Peyer's patch (tissue), 4 donors: ENCODE results near the gene NELL1.

ENCODE experiments used
- CTCF ChIP-seq, 6 experiments: fragments of 450-650 bp in 4 of 6; fragments of 200-600 bp in 2 of 6; sonication (generic) in 1 of 6; IDR thresholded peaks; one replicate each; pipeline ENCODE4 v1.5.1; 2017 to 2019; ENCODE audit warnings: antibody characterized with exemption in 6 of 6, mild to moderate bottlenecking in 3 of 6, moderate library complexity in 1 of 6
- POLR2A ChIP-seq, 2 donors: fragments of 450-650 bp; IDR thresholded peaks; one replicate each; pipeline ENCODE4 v1.5.1; 2017; ENCODE audit warnings: antibody characterized with exemption in 2 of 2, mild to moderate bottlenecking in 2 of 2, moderate library complexity in 2 of 2

- TF ChIP-seq CTCF (IDR thresholded peaks at IDR 0.05) (no peak), POLR2A (IDR thresholded peaks at IDR 0.05) (no peak)
Measured at GRCh38 chr11:21615955-21616371, 946.6 kb downstream of the NELL1 start.
